Measurements from ENCODE around the gene RDH11.

DNA sequence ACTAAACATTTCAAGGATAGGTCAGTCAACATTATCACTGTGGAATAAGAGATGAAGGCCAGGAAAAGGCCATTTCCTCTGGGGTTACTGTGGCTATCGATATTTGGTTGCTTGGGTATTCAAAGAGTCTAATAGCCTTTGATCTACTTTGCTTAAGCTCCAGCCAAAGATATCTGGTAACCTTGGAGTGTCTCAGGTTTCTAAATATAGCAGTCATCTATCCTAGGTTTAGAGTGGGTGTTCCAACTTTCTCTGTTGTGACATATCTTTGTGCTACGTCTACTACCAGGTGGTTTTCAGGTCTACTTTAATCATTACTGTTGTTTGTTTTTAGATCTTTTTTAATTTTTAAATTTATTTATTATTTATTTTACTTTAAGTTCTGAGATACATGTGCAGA, 48.5 kb upstream of the RDH11 start:
- TF ChIP-seq, protein P1, sequence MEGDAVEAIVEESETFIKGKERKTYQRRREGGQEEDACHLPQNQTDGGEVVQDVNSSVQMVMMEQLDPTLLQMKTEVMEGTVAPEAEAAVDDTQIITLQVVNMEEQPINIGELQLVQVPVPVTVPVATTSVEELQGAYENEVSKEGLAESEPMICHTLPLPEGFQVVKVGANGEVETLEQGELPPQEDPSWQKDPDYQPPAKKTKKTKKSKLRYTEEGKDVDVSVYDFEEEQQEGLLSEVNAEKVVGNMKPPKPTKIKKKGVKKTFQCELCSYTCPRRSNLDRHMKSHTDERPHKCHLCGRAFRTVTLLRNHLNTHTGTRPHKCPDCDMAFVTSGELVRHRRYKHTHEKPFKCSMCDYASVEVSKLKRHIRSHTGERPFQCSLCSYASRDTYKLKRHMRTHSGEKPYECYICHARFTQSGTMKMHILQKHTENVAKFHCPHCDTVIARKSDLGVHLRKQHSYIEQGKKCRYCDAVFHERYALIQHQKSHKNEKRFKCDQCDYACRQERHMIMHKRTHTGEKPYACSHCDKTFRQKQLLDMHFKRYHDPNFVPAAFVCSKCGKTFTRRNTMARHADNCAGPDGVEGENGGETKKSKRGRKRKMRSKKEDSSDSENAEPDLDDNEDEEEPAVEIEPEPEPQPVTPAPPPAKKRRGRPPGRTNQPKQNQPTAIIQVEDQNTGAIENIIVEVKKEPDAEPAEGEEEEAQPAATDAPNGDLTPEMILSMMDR (IDR thresholded peaks at IDR 0.05): no peak
- TF ChIP-seq POLR2A (IDR thresholded peaks at IDR 0.05): no peak
